NT2/D1 (cell line): ENCODE measurements around the gene KLRF1.

ENCODE experiments used
- SUZ12 ChIP-seq: IDR thresholded peaks from 2 replicates; pipeline ENCODE4 v1.6.1; 2011; ENCODE audit not compliant: insufficient read length, insufficient read depth; ENCODE audit errors: extremely low read depth
- YY1 ChIP-seq: IDR thresholded peaks from 2 replicates; pipeline ENCODE4 v1.6.1; 2011; ENCODE audit not compliant: insufficient read length, insufficient read depth
- ZNF274 ChIP-seq: IDR thresholded peaks from 2 replicates; pipeline ENCODE4 v1.6.1; 2011; ENCODE audit warnings: mild to moderate bottlenecking, low read depth, low read length

DNA sequence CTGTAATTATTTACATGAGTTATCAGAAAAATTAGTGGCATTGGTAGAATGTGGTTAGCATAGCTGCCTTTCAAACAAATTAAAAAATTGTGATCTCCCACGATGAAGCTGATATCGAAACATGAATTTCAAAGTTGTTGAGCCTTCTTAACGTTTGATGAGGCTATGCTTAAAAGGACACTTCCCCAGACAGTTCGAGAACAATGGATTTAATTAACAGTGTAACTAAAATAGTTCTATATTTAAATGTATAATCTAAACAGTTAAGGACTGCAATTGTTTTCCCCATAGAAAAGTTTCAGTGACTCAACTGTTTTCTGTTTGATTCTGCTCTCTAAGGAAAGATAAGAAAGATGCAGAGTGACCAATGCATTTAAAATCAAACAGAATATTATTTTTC lies 40.2 kb downstream of the KLRF1 start:
- no peak for TF ChIP-seq ZNF274
- no peak for TF ChIP-seq SUZ12
- no peak for TF ChIP-seq YY1
